SKM-1 (cell line): Measurements from ENCODE around the gene SLAMF6.
"Not testable (repeated sequence)": the region's sequence is repeated elsewhere in the genome, so short reads cannot be mapped to it uniquely, and the experiment has no call there.

ENCODE experiments used
- DNase-seq: peaks from one replicate; lab custom pipeline; 2025; ENCODE audit not compliant: unreplicated experiment; lab: John Stamatoyannopoulos, UW

SLAMF6 gene

GRCh38 chr1:160517519-160517918 lies 5.5 kb downstream of the SLAMF6 start:
- not testable (repeated sequence) for DNase-seq

- not testable (repeated sequence) for DNase-seq
Observed at GRCh38 chr1:160515908-160516307, 7.1 kb downstream of the SLAMF6 start.

GRCh38 chr1:160504651-160505050 lies 18.4 kb downstream of the SLAMF6 start:
- no peak for DNase-seq

GRCh38 chr1:160503087-160503486 lies 20.0 kb downstream of the SLAMF6 start:
- DNase-seq, result no peak

GRCh38 chr1:160500321-160500990 lies 22.6 kb downstream of the SLAMF6 start:
- DNase-seq, result no peak

GRCh38 chr1:160499631-160500030 lies 23.4 kb downstream of the SLAMF6 start:
- no peak for DNase-seq

GRCh38 chr1:160498301-160499065 lies 24.6 kb downstream of the SLAMF6 start:
- not testable (repeated sequence) for DNase-seq

GRCh38 chr1:160496334-160496733 lies 26.7 kb downstream of the SLAMF6 start:
- DNase-seq, result no peak

GRCh38 chr1:160494620-160495019 lies 28.4 kb downstream of the SLAMF6 start:
- DNase-seq, result no peak

GRCh38 chr1:160492617-160493016 lies 30.4 kb downstream of the SLAMF6 start:
- DNase-seq, result no peak

- DNase-seq, result no peak
Observed at GRCh38 chr1:160491981-160492380, 31.1 kb downstream of the SLAMF6 start.

- no peak for DNase-seq
Observed at GRCh38 chr1:160491017-160491416, 32.0 kb downstream of the SLAMF6 start.

GRCh38 chr1:160489513-160490261 lies 33.4 kb downstream of the SLAMF6 start:
- DNase-seq, result no peak

GRCh38 chr1:160488347-160489058 lies 34.6 kb downstream of the SLAMF6 start:
- DNase-seq, result no peak

- DNase-seq, result no peak
Observed at GRCh38 chr1:160486453-160486852, 36.6 kb downstream of the SLAMF6 start.

- no peak for DNase-seq
Observed at GRCh38 chr1:160483505-160484185, 39.4 kb downstream of the SLAMF6 start.

- no peak for DNase-seq
Observed at GRCh38 chr1:160481979-160482596, 41.0 kb downstream of the SLAMF6 start.

- not testable (repeated sequence) for DNase-seq
Observed at GRCh38 chr1:160480781-160481180, 42.3 kb downstream of the SLAMF6 start.

GRCh38 chr1:160479091-160479490 lies 44.0 kb downstream of the SLAMF6 start:
- not testable (repeated sequence) for DNase-seq
